ENCODE data around the gene CARD11.

GRCh38 chr7:2934984-2935740 is 108.5 kb downstream of the CARD11 start:
- no peak for TF ChIP-seq CTCF (conservative IDR thresholded peaks at IDR 0.05 in 1 of 2, IDR thresholded peaks at IDR 0.05 in 1 of 2; ENCODE audit: low read depth in 1 of 2, low read length in 2 of 2)
- no peak for TF ChIP-seq EZH2 (IDR thresholded peaks at IDR 0.05; ENCODE audit: low read length, missing control alignments)

All from fibroblast of lung (primary cell).